Measurements from ENCODE around the gene ADAMTS2.
"Not testable (repeated sequence)": the region's sequence is repeated elsewhere in the genome, so short reads cannot be mapped to it uniquely, and the experiment has no call there.

ADAMTS2 gene

DNA sequence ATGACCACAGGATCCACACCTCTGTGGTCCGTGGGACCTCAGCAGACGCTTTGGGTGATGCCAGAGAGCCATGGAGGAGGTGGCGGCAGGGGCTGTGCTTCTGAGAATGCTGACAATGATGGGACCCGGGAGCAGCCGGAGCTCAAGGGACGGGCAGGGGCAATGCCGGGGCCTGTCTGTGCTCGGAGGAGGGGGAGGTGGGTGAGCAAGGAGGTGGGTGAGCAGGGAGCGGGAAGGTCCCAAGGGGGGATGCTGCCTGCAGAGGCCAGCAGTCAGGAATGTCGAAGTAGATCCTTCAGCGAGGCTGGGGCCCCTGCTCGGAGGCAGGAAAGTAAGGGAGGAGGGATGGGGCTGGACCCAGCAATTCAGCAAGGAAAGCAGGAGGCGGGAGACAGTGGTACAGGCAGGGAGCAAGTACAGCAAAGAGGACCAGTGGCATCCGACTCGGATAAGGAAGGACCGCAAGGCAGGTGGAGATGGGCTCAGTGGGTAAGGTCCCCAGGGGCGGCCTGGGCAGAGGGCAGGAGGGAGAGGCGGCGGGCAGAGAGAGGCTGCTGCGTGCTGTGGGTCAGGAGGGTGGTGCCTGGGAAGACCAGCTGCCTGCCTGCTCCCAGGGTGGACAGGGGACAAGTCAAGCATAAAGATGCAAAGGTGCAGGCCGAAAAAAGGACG is 49.0 kb downstream of the ADAMTS2 start:
- DNase-seq (ENCODE audit: low spot score) = no peak

DNA sequence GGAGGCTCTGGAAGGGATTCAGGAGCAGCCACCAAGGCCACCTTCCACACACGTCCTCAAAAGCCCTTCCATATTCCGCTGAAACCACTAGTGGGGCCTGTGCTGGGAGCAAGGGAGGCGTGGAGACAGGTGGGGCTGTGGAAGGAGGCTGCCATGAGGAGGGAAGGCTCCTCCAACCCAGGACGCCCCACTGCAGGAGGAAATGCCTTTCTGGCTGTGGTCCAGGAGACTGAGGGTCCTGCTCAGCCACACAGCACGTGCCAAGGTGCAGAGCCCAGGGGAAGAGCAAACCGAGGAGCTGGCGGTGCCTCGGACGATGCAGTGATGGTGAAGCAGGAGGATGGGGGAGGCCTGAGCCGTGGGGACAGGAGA is 49.5 kb downstream of the ADAMTS2 start:
- no peak for DNase-seq (ENCODE audit: low spot score)

DNA sequence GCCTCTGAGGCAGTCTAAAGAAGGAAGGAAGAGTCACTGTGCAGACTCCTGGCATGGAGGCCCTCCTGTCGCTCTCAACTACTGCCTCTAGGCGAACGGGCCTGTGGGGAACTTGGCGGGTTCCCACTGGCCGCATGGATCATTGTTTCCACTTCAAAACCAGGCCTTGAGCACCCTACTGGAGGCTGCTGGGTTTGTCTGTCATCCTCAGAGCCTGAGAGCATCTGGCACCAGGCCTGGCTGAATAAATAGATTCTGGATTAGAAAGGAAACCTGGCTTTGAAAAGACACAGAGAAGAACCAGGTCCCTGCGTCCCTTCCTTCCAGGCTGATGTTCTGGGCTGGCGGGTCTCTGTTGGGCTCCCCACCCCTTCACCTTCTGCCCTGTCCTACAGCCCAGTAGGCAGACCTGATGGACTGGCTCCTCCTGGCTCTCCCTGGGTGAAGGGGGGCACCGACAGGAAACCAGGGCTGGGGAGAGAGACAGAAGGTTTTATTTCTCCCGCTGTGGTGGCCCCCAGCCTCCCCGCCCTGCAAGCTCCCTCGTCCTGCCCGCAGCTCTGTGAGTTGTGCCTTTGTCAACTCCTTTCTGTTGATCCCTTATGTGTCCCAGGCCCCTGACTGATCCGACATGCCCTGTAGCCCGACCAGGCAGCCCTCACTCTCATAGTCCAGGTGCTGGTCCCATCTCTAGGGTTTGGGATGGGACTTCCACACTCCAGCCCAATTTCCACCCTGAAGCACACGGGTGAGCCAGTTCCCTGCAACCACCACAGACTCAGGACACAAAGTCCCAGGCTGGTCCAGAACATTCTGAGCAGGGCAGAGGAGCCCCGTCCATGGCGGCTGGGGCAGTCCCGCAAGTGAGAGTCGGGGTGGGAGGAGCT is 50.1 kb downstream of the ADAMTS2 start:
- DNase-seq (ENCODE audit: low spot score) = no peak

DNA sequence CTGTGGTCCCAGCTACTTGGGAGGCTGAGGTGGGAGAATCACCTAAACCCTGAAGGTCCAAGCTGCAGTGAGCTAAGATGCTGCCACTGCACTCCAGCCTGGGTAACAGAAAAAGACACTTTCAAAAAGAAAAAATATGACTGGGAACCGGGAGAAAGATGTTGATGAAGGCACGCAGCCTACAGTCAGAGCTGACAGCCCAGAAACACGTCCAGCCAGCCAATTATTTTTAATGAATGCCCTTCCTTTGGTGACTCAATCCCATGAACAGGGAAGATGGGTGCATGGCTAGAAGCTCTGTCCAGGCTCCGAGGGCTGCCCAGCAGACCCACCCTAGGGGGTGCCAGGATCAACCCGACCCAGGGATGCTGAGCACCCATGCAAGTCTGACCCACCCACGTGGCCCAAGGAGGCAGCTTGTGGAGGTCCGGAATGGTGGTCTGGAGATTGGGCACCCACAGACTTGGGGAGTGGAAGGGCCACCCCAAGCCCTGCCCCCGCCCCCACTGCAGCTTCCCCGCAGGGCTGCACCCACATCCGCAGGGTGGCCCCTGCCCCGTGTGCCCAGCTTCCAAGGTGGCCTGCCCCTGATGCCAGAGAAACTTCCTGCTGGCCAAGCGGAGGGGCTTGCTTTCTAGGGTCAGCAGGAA is 51.0 kb downstream of the ADAMTS2 start:
- DNase-seq (ENCODE audit: low spot score) = no peak

DNA sequence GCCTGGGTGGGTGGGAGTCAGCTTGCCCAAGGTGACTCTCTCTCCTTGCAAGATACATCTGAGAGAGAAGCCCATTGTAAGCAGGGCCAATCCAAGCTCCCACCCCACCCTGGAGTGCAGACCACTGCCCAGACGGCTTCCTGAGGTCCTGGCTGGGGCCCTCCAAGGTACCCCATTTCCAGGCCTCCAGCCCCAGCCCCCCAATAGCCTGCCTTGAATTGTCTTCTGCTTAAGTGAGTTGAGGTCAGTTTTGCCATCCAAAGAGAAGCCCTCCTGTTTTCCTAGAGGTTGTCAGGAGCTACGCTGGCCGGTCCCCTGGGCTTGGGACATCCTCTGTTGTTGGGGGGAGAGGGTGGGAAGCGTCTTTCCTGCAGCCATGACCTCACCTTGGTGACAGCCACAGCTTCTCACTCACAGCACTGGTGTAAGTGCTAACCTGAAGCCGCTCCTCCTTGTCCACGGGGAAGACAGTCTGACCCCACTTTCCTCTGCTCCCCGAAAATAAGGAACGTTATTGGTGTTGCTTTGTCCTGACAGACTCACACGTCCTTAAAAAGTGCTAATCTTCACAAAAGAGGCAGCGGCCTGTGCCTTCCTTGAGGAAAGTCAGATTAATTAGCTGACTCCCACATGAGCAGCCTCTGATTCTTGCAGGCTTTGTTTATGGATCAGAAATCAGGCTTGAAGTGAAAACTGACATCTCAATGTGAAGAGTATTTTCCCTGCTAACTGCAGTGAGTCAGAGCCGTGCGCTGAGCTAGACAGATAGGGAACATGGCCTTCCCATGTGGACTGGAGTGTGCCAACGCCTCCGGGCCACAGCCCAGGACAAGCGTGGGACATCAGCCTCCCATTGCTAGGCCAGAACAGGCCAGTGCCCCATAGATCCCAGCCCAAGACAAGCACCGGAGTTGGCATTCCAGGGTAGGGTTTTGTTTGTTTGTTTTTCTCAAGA is 52.3 kb downstream of the ADAMTS2 start:
- DNase-seq (ENCODE audit: low spot score) = no peak

DNA sequence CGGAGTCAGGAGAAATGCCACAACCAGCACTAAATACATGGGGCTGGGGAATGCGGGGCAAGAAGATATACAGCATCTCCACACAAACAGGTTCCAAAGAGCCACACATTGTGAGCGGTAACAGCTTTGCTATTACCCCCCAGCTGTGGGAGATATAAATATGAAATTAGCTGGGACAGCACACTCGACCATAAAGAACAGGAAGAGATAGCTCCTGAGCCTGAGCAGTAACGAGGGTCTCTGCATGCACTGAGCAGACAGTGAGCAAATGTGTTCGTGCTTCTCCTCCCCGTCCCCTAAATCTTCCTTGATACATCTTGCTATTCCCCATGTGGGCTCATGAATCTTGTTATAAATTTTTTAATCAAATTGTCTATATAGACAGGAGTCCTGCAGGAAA is 53.1 kb downstream of the ADAMTS2 start:
- DNase-seq (ENCODE audit: low spot score) = no peak

DNA sequence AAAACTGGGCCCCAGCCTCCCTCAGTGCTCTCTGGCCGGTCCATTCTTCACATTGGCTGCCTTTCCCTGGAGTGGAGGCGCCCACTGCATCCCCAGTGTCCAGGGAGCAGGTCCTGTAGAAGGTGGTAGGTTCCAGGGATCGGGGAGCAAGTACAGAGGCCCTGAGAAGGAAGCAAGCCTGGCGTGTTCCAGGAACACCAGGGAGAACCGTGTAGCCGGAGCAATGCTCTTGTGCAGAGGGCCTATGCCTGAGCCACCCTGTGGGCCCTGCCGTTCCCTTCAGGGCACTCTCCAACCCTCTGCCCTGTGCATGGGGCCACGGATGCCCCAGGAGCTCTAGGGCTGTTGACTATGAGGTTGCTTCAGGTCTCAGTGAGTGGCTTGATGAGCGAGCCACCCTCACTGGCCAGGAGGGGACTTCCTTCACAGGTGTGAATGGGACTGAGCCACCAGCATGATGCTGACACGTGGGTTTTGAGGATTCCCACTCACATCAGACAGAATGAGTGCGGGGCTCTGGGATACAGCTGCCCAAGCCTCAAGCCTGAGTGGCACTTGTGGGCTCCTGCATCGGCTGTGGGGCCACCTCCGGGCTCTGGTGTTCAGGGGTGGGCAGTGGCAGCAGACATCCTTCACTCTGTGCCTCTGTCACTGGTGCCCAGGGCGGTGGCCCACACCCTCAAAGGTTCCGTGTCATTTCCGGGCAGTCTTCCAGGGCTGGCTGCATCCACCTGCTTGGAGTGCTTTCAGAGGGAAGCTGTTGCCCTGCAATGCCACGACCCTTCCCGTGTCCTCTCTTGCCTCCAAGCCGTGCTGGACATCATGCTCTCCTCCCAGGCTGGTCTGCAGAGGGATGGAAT is 54.4 kb downstream of the ADAMTS2 start:
- DNase-seq (ENCODE audit: low spot score) = no peak

DNA sequence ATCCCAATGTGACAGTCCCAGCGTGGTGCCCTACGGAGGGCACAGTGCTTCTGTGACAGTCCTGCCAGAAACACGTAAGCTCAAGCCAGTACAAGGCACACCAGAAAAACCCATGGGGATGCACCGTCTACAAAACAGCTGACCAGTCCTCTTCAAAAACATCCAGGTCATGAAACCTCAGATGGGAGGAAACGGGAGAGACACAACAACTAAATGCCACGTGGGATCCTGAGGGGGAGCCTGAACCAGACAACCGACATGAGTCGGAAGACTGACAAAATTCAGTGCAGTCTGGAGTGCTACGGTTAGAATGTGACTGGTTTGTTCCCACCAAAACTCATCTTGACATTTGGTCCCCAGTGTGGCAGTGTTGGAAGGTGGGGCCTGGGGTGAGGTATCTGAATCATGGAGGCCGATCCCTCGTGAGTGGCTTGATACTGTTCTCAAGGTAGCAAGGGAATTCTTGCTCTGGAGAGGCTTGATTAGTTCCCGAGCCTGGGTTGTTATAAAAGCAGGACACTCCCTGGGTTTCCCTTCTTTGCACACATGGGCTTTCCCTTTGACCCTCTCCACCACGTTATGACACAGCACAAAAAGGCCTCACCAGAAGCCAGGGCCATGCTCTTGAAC is 55.4 kb downstream of the ADAMTS2 start:
- DNase-seq (ENCODE audit: low spot score) = no peak

DNA sequence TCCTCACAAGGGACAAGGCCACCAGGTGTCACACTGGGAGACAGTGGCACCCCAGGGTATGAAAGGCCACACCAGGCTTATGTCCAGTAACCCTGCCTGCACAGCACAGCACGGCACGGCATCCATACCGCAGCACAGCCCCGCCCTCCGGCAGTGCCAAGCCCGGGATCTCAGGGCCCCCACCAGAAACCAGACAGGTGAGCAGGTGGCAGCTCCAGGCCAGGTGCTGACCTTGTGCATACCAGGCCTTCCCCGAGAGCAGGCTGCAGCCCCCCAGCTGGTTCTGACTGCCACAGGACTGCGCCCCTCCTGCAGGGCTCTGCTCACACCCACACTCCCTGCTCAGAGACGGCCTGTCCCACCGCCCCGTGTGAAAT is 56.5 kb downstream of the ADAMTS2 start:
- no peak for DNase-seq (ENCODE audit: low spot score)

DNA sequence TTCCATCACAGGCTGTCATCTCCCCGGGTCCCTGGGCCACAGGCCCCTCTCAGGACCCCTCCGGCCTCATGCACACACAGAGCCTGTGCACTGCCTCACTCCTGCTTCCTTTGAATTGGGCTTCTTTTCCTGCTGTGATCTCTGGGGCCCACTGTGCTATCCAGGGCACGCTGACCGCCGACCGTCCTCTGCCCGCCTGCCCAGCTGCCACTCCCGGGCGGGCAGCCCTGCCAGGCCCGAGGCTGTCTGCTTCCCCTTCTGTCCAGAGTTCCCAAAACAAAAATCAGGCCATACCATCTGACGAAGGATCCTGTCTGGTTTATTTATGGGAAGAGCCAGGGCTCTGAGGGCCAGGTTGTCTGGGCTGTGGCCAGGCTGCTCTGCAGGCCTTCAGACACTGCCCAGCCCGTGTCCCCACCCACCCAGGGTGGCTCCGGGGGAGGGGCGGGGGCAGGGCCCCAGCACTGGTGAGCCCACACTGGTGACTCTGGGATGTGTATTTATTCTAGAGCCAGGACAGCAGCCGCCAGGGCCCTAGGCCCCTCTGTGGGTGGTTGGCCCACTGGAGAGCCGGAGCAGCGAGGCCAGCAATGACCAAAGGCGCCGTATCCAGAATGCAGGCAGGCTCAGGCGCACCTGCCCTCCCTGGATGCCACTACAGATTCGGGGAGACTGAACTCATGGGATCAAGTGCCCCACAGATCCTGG is 57.0 kb downstream of the ADAMTS2 start:
- no peak for DNase-seq (ENCODE audit: low spot score)

DNA sequence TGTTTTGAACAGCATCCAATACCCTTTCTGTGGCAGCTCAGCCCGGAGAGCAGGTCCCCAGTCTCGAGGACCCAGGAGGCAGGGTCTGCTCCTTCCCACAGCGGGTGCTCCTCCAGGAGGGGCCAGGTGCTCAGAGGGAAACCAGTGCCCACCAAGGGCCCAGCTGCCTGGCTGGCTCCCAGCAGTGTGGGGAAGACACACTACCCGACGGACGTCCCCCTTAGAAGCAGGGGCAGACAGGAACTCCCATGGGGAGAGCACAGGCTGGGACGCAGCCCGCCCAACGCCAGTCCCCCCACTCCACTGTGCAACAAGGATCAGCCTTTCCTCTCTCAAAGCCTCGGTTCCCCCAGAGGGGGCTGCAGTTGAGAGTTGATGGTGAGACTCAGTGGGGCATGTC is 57.6 kb downstream of the ADAMTS2 start:
- no peak for DNase-seq (ENCODE audit: low spot score)

DNA sequence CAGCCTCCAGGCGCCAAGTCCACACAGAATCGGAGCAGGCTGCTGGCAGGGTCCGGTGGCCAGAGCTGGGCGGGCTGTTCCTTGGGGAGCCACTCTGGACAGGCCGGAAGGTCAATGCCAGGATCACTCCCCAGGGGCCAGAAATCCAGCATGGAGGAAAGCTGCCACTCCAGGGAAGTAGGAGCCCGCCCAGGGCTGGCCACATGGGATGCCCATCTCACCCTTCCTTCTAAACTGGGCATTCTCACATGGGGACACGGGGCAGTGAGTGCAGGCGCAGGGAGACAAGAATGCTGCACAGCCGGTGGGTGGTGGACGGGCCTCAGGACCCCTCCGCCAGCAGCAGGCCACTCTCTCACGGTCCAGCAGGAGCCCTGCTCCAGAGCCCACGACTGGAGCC is 58.2 kb downstream of the ADAMTS2 start:
- no peak for DNase-seq (ENCODE audit: low spot score)

DNA sequence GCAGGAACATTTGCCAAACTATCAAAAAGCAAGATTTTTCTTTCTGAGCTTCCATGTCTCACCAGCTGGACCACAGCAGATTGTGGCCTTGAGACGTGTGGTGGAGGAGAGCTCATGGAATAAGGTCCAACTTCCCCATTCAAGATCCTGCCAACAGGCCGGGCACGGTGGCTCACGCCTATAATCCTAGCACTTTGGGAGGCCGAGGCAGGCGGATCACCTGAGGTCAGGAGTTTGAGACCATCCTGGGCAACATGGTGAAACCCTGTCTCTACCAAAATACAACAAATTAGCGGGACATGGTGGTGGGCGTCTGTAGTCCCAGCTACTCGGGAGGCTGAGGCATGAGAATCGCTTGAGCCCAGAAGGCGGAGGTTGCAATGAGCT is 59.5 kb downstream of the ADAMTS2 start:
- not testable (repeated sequence) for DNase-seq (ENCODE audit: low spot score)

DNA sequence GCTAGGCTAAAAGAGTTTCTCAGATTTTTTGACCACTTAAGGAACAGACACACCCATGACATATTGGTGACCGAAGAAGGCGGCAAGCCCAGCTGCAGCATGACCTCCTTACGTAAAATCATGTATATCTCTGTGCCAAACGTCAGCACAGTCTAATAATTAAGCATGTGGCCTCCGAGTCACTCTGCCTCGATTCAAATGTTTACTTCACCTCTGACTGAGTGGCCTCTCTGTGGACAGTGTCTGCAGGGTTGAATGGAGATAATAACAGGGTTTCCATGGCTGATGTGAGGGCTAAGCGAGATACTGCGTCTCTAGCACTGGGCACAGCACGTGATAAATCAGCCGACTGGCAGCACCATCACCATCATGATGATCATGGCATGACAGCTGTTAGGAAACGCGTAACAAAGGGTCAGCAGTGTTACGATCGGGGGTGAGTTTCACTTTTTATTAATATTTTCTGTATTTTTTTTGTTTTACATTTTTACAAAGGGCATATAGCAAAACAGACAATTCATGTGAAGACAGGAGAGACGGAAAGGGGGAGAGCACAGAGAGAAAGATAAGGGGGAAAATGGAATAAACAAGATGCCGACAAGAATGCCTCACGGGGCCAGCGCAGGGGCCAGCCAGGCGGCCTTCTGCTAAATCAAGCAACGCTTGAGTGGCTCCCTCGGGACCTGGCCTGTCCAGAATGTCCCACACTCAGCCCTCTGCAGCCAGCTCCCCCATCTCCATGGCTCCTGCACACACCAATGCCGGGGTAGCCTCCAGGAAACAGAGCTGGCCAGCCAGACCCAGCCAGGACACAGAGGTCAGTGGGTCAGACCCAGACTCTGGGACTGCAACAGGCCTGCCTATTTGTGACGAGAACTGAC is 60.3 kb downstream of the ADAMTS2 start:
- DNase-seq (ENCODE audit: low spot score) = no peak

DNA sequence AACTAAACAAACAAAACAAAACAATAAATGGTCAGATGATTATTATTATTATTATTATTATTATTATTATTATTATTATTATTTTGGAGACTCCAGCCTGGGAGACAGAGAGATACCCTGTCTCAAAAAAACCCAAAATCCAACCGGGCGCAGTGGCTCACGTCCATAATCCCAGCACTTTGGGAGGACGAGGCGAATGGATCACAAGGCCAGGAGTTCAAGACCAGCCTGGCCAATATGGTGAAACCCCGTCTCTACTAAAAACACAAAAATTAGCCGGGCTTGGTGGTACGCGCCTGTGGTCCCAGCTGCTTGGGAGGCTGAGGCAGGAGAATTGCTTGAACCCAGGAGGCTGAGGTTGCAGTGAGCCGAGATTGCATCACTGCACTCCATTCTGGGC is 61.4 kb downstream of the ADAMTS2 start:
- not testable (repeated sequence) for DNase-seq (ENCODE audit: low spot score)

DNA sequence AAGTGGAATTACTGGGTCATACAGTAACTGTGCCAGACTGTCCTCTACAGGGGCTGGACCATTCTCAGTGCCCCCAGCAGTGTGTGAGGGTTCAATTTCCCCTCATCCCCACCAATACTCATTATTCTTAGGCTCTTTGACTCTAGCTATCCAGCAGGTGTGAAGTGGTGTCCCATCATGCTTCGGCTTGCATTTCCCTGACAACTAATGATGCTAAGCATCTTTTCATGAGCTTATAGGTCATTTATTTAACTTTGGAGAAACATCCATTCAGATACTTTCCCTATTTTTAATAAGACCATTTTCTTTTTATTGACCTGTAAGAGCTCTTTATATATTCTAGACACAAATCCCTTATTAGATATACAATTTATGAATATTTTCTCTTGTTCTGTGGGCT is 63.6 kb downstream of the ADAMTS2 start:
- no peak for DNase-seq (ENCODE audit: low spot score)

DNA sequence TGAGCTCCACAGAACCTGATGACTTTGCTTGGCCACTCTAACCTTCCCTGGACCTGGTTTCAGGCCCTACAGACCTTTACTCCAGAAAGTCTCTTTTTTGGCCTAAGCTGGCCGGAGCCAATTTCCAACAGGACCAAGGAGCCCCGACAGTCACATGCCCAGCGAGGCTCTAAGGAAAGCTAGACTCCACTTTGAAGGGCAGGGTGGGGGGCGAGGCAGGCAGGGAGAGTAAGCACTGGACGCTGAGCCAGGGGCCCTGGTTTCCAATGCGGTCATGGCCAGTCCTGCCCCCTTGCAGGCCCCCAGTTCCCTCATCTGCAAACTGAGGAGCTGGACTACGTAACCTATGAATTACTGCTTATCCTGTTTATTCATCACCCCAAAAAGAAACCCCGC is 65.2 kb downstream of the ADAMTS2 start:
- no peak for DNase-seq (ENCODE audit: low spot score)

DNA sequence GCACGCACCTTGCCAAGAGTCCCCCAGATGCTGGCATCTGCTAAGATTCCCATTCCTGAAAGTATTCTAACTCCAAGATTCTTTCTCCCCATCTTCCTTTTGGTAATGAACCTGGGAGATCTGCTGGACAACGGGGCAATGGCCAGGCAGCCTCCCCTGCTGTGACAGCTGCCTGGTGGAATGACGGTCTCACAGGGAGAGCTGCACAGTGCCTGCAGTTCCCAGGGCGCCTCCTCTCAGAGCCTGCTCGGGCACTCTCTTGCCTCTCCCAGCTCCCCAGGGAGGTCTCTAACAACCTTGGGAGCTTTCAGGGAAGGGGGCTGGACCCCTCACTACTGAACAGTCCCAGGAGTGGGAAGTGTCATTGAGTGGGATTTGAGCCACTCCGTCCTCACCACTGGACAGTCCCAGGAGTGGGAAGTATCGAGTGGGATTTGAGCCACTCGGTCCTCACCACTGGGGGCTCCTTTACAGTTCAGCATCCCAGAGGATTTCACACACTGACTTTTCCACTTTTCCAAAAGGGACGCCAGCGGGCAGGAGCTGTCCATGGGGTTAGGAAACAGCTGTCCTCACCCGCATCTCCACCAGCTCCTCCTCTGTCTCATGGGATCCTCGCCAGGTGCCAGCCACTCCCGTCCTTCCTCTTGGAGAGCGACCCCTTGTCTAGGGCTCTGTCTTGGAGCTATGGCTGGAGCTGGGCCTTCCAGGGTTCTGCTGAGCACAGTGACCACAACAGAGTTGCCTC is 65.7 kb downstream of the ADAMTS2 start:
- DNase-seq (ENCODE audit: low spot score) = no peak
